Measurements from ENCODE around the gene MYBBP1A.
"Not testable (repeated sequence)": the region's sequence is repeated elsewhere in the genome, so short reads cannot be mapped to it uniquely, and the experiment has no call there.

MYBBP1A gene

GRCh38 chr17:4594931-4595684, 39.9 kb upstream of the MYBBP1A start:
- no peaks in the 10 kb centered on the region for H3K36me3 Mint-ChIP-seq (ENCODE audit: low read depth)
- peak; percentile 51 for ATAC-seq
- H3K27ac Mint-ChIP-seq, result no peak overlapping the region
- no peak overlapping the region for H3K4me3 Mint-ChIP-seq
- no peaks in the 10 kb centered on the region for H3K9me3 Mint-ChIP-seq
- peak; percentile 53 for DNase-seq
- H3K27me3 Mint-ChIP-seq, result peaks cover 6% of the 10 kb centered on the region
- peaks cover 3% of the 10 kb centered on the region for H3K4me1 Mint-ChIP-seq

DNA sequence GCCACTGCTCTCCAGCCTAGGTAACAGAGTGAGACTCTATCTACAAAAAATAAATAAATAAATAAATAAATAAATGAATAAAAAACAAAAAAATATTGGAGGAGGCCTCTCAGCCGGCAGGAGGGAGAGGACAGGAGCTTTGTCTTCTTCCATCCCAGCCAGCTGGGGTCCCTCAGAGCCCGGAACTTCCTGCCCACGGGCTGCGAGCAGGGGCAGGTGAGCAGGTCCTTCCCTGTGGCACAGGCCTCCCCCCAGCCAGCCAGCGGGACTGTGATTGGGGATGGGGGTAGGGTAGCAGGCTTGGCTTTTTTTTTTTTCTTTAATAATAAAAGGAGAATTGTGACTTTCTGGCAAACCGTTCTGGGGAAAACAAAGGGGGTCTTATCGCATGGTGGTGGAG, 39.2 kb upstream of the MYBBP1A start:
- Mint-ChIP-seq H3K27me3 (peaks cover 6% of the 10 kb centered on the region), H3K4me1 (peaks cover 3% of the 10 kb centered on the region), H3K9me3 (no peaks in the 10 kb centered on the region), H3K27ac (no peak overlapping the region), H3K4me3 (no peak overlapping the region), H3K36me3 (ENCODE audit: low read depth) (no peaks in the 10 kb centered on the region)
- DNase-seq (no peak), ATAC-seq (no peak)

- no peak overlapping the region for H3K27ac Mint-ChIP-seq
- peaks cover 6% of the 10 kb centered on the region for H3K27me3 Mint-ChIP-seq
- DNase-seq (no peak), ATAC-seq (no peak)
- no peaks in the 10 kb centered on the region for H3K36me3 Mint-ChIP-seq (ENCODE audit: low read depth)
- H3K9me3 Mint-ChIP-seq, result no peaks in the 10 kb centered on the region
- peaks cover 4% of the 10 kb centered on the region for H3K4me1 Mint-ChIP-seq
- no peak overlapping the region for H3K4me3 Mint-ChIP-seq
Measured at GRCh38 chr17:4593021-4593421, 37.8 kb upstream of the MYBBP1A start.

- H3K27me3 Mint-ChIP-seq, result peaks cover 6% of the 10 kb centered on the region
- H3K9me3 Mint-ChIP-seq, result no peaks in the 10 kb centered on the region
- no peak overlapping the region for H3K4me3 Mint-ChIP-seq
- no peak overlapping the region for H3K27ac Mint-ChIP-seq
- no peaks in the 10 kb centered on the region for H3K36me3 Mint-ChIP-seq (ENCODE audit: low read depth)
- peaks cover 4% of the 10 kb centered on the region for H3K4me1 Mint-ChIP-seq
- no peak for ATAC-seq
- no peak for DNase-seq
Measured at GRCh38 chr17:4592240-4593005, 37.2 kb upstream of the MYBBP1A start.

GRCh38 chr17:4591529-4591928, 36.3 kb upstream of the MYBBP1A start:
- ATAC-seq (no peak), DNase-seq (no peak)
- no peak overlapping the region for H3K4me3 Mint-ChIP-seq
- H3K36me3 Mint-ChIP-seq (ENCODE audit: low read depth), result no peaks in the 10 kb centered on the region
- no peaks in the 10 kb centered on the region for H3K9me3 Mint-ChIP-seq
- H3K4me1 Mint-ChIP-seq, result peaks cover 4% of the 10 kb centered on the region
- no peak overlapping the region for H3K27ac Mint-ChIP-seq
- H3K27me3 Mint-ChIP-seq, result peaks cover 8% of the 10 kb centered on the region

DNA sequence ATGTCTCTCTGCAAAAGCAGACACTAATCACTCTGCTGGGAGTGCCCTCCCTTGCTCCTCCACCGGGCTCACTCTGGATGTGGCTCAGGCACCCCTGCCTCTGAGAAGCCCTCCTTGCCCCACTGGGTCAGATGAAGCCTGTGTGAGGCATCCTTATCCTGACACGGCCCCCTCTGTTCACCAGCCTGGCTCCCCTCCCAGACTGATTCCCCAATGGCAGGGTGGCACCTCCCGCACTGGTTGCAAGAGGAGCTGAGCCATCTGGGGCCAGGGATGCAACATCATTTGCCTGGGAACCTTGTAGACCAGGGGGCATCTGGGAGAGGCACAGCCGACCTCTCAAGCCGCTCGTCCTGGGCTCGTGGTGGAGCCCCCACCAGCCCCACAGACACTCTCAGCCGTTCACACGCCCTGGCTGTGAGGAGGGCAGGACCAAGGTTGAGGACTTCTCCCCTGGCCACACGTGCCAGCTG, 35.8 kb upstream of the MYBBP1A start:
- Mint-ChIP-seq H3K36me3 (ENCODE audit: low read depth) (no peaks in the 10 kb centered on the region), H3K27ac (no peak overlapping the region), H3K4me3 (no peak overlapping the region), H3K27me3 (peaks cover 12% of the 10 kb centered on the region), H3K4me1 (peaks cover 4% of the 10 kb centered on the region), H3K9me3 (no peaks in the 10 kb centered on the region)
- no peak for DNase-seq
- no peak for ATAC-seq

- peaks cover 19% of the 10 kb centered on the region for H3K27me3 Mint-ChIP-seq
- H3K27ac Mint-ChIP-seq; H3K36me3 Mint-ChIP-seq (ENCODE audit: low read depth); H3K9me3 Mint-ChIP-seq; DNase-seq; H3K4me3 Mint-ChIP-seq; H3K4me1 Mint-ChIP-seq; ATAC-seq: not testable (repeated sequence)
Measured at GRCh38 chr17:4590042-4590441, 34.9 kb upstream of the MYBBP1A start.

DNA sequence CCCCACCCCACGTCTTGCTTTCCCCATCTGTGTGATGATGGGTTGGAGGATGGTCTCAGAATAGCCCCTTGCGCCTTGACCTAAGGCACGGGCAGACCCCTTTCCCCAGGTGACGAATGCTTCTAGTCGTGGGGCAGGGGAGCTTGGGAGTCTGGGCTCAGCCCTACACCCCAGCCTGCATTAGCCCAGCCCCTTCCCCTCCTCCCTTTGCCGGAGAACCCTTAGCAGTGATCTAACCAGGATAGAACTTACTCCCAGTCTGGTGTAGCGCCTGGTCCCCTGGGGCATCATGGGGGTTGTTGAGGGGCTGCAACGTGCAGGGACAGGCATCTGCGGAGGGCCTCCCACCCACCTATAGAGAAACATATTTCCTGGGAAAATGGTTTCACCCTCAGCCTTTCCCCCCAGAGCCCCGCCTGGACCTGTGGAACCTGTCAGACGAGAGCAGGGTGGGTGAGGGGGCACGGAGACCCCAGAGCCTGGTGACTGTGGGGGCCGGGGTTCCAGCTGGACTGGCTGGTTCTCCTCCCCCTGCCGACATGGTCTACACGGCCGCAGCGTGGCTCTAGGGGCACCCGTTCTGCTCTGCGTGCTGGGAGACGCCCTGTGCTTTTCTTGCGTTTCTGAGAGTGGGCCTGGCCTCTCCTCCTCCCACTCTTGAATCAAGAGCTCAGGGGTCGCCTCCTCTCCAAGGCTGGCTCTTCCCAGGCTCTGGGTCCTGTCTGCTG, 33.9 kb upstream of the MYBBP1A start:
- Mint-ChIP-seq H3K4me1 (peaks cover 1% of the 10 kb centered on the region), H3K4me3 (no peak overlapping the region), H3K36me3 (ENCODE audit: low read depth) (no peaks in the 10 kb centered on the region), H3K27me3 (peaks cover 19% of the 10 kb centered on the region), H3K27ac (no peak overlapping the region), H3K9me3 (no peaks in the 10 kb centered on the region)
- ATAC-seq, result no peak
- no peak for DNase-seq

DNA sequence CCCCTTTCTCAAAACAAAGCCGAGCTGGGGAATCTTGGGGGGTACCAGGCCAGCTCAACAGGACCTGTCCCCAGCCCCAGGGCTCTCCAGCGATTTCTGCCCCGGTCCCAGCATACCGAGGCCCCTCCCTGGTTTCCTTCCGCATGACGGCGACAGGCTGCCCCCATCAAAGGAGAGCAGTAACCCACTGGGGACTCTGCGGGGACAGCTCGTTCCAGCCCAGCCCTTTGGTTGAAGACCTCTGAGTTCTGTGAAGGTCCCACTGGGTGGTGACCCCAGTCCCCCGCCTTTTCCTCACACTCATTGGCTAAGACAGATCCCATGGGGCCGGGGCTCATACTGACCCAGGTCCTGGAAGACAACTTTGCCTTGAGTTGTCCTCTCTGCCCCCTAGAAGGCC, 33.2 kb upstream of the MYBBP1A start:
- Mint-ChIP-seq H3K27ac (peak overlapping the region; percentile 11), H3K27me3 (peaks cover 25% of the 10 kb centered on the region), H3K36me3 (ENCODE audit: low read depth) (no peaks in the 10 kb centered on the region), H3K4me1 (peaks cover 7% of the 10 kb centered on the region), H3K9me3 (no peaks in the 10 kb centered on the region), H3K4me3 (no peak overlapping the region)
- no peak for ATAC-seq
- DNase-seq, result no peak

GRCh38 chr17:4587803-4588202, 32.6 kb upstream of the MYBBP1A start:
- H3K9me3 Mint-ChIP-seq, result no peaks in the 10 kb centered on the region
- no peak overlapping the region for H3K4me3 Mint-ChIP-seq
- H3K36me3 Mint-ChIP-seq (ENCODE audit: low read depth), result no peaks in the 10 kb centered on the region
- peaks cover 31% of the 10 kb centered on the region for H3K27me3 Mint-ChIP-seq
- peaks cover 7% of the 10 kb centered on the region for H3K4me1 Mint-ChIP-seq
- DNase-seq (no peak), ATAC-seq (no peak)
- no peak overlapping the region for H3K27ac Mint-ChIP-seq

- H3K9me3 Mint-ChIP-seq, result no peaks in the 10 kb centered on the region
- H3K4me3 Mint-ChIP-seq, result no peak overlapping the region
- peaks cover 7% of the 10 kb centered on the region for H3K4me1 Mint-ChIP-seq
- H3K27ac Mint-ChIP-seq, result no peak overlapping the region
- H3K27me3 Mint-ChIP-seq, result peaks cover 35% of the 10 kb centered on the region
- ATAC-seq, result no peak
- no peaks in the 10 kb centered on the region for H3K36me3 Mint-ChIP-seq (ENCODE audit: low read depth)
- DNase-seq, result no peak
Measured at GRCh38 chr17:4587195-4587594, 32.0 kb upstream of the MYBBP1A start.

DNA sequence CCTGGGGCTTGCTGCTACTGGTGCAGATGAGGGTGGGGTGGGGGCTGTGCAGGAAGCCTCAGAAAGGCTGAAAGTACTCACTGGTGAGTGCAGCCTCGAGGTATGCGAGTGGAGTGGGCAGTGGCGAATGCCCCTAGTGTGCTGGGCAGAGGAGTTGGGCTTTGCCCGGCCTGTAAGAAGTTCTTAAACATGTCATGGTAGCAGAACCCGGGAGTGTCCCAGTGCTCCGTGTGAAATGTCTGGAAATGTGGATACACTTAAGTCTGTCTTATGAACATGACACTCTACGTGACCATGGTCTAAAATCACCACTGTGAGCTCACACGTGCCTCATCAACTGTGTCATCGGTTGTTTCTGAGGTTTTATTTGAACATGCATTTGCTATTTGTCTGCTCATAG, 30.9 kb upstream of the MYBBP1A start:
- Mint-ChIP-seq H3K36me3 (ENCODE audit: low read depth) (no peaks in the 10 kb centered on the region), H3K27ac (no peak overlapping the region), H3K4me3 (no peak overlapping the region), H3K27me3 (peaks cover 41% of the 10 kb centered on the region), H3K4me1 (peaks cover 7% of the 10 kb centered on the region), H3K9me3 (no peaks in the 10 kb centered on the region)
- DNase-seq (no peak), ATAC-seq (no peak)

DNA sequence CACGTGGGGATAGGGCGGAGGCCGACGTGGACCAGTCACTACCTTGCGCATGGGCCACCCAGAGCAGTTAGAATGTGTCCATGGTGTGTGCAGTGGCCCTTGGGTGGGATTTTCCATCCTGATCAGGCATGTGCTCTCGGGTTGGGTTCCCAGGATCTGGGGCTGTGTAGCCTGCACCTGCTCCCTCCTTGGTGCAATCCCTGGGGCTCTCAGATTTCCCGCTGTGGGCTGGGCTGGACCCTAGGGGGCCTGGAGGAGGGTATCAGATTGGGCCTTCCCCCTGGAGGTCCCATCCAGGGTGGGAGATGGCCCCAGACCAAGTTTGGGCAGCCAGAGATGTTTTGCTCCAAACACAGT, 30.4 kb upstream of the MYBBP1A start:
- Mint-ChIP-seq H3K4me1 (peaks cover 7% of the 10 kb centered on the region), H3K9me3 (no peaks in the 10 kb centered on the region), H3K27me3 (peaks cover 43% of the 10 kb centered on the region), H3K4me3 (no peak overlapping the region), H3K27ac (no peak overlapping the region), H3K36me3 (ENCODE audit: low read depth) (no peaks in the 10 kb centered on the region)
- DNase-seq (no peak), ATAC-seq (no peak)

DNA sequence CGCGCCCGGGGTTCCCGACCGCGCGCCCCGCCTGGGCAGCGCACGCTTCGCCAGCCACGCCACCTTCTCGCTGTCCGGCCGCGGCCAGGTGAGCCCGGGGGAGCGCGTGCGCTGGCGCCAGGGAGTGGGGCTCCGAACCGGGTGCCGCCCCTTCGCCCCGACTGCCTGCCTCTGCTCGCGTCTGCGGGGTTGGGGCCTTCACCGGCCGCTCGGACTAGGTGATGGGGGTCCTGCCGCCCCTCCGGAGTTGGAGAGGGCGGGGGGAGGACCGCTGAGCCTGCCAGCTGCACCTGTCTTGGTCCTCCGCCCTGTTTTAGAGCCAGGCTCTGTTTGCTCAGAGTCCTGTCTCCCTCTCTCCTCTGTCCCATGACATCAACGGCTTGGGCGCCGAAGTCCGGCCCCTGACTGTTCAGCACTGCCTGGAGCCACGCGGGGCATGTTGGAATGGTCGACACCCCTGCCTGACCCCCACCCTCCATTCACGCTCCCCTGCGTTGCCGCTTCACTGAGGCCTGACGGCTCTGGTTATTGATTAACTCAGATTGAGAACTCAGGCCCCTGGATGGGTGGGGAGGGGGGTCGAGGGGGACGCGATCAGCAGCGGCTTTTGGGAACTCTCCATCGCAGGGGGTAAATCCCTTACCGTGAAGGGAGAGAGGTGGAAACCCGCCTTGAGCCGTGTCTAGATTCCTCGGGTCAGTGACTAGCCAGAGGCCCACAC, 29.9 kb upstream of the MYBBP1A start:
- Mint-ChIP-seq H3K4me1 (peaks cover 7% of the 10 kb centered on the region), H3K4me3 (peak overlapping the region; percentile 8), H3K9me3 (no peaks in the 10 kb centered on the region), H3K27me3 (peaks cover 38% of the 10 kb centered on the region), H3K27ac (no peak overlapping the region), H3K36me3 (ENCODE audit: low read depth) (no peaks in the 10 kb centered on the region)
- DNase-seq, result no peak
- ATAC-seq, result no peak

Measured in activated naive CD8-positive, alpha-beta T cell treated with anti-CD3 and anti-CD28 coated beads, Interleukin-2, amount 50 U/mL, for 24 hours (primary cell).